Endothelial cell of umbilical vein (primary cell): ENCODE data around the gene CACNA1C. TPM values are rescaled to one million over a fixed set of nuclear protein-coding genes. Genes with fewer than 3 reads are reported as not detected.

ENCODE experiments used
- BruUV-seq: library from RNA; stranded (reverse); fragments of 400-500 nt; replicated peaks from 2 replicates; lab custom pipeline; 2021; lab: Mats Ljungman, UMichigan
- CTCF ChIA-PET: fragments of 300-600, 350-600 bp; sonication (Branson Sonifier 250); formaldehyde crosslinking; loops from one replicate; lab custom pipeline; 2021; ENCODE audit warnings: antibody characterized with exemption, inconsistent platforms; lab: Charles Lee
- POLR2A ChIA-PET: fragments of 300-600, 350-600 bp; sonication (Branson Sonifier 250); formaldehyde crosslinking; loops from one replicate; lab custom pipeline; 2021; ENCODE audit warnings: antibody characterized with exemption, inconsistent platforms; lab: Charles Lee
- DNase-seq: peaks from one replicate; pipeline ENCODE4 v3.0.0-alpha.2; 2011; ENCODE audit warnings: low read depth, low spot score
- FAIRE-seq: peaks from 2 replicates; lab custom pipeline; 2011; peaks lifted over from hg19 to GRCh38; lab: Jason Lieb, UNC
- H2AFZ ChIP-seq: 2 replicates; pipeline ENCODE4 v1.6.0; 2012; ENCODE audit warnings: low read depth, low read length, control low read depth, inconsistent platforms
- H3K27ac ChIP-seq: 2 replicates; pipeline ENCODE4 v1.5.1; 2011; ENCODE audit warnings: low read depth, mild to moderate bottlenecking, control low read depth, low read length, moderate library complexity; ENCODE audit not compliant: insufficient read depth
- H3K27me3 ChIP-seq, 2 experiments: 2 replicates each; pipeline versions ENCODE4 v1.6.0 to v1.6.1; 2011; ENCODE audit warnings: low read length in 2 of 2, mixed read lengths in 1 of 2; ENCODE audit not compliant: control insufficient read depth in 2 of 2, insufficient read depth in 2 of 2
- H3K36me3 ChIP-seq, 2 experiments: 2 replicates in 1 of 2; 3 replicates in 1 of 2; pipeline ENCODE4 v1.5.1; 2011; ENCODE audit warnings: low read length in 2 of 2, mild to moderate bottlenecking in 1 of 2, moderate library complexity in 1 of 2; ENCODE audit not compliant: control insufficient read depth in 2 of 2, insufficient read depth in 2 of 2; ENCODE audit errors: extremely low read depth in 1 of 2
- H3K4me1 ChIP-seq: 3 replicates; pipeline ENCODE4 v1.5.1; 2011; ENCODE audit warnings: mild to moderate bottlenecking, low read length; ENCODE audit not compliant: control insufficient read depth, insufficient read depth; ENCODE audit errors: extremely low read depth
- H3K4me2 ChIP-seq: 2 replicates; pipeline ENCODE4 v1.6.1; 2011; ENCODE audit warnings: low read length, control low read depth, mixed read lengths; ENCODE audit not compliant: insufficient read depth
- H3K4me3 ChIP-seq, 3 experiments: fragments of 200-600 bp in 1 of 3; sonication (generic), shearing (Covaris generic) in 1 of 3; replicated peaks in 1 of 3; 2 replicates each; pipeline ENCODE4 v1.5.1; 2011 to 2016; ENCODE audit warnings: control low read depth in 3 of 3, low read length in 3 of 3, mild to moderate bottlenecking in 2 of 3, inconsistent platforms in 1 of 3, low read depth in 1 of 3, moderate library complexity in 1 of 3; ENCODE audit not compliant: insufficient read depth in 1 of 3
- H3K79me2 ChIP-seq: 2 replicates; pipeline ENCODE4 v1.6.0; 2012; ENCODE audit warnings: low read length, inconsistent platforms; ENCODE audit not compliant: control insufficient read depth, insufficient read depth
- H3K9ac ChIP-seq: replicated peaks from 2 replicates; pipeline ENCODE3; 2011; ENCODE audit warnings: low read length, control low read depth; ENCODE audit not compliant: insufficient read depth; ENCODE audit errors: extremely low read depth
- H3K9me1 ChIP-seq: replicated peaks from 3 replicates; pipeline ENCODE4 v1.6.0; 2011; ENCODE audit warnings: mild to moderate bottlenecking, low read length; ENCODE audit not compliant: control insufficient read depth, insufficient read depth; ENCODE audit errors: extremely low read depth
- H3K9me3 ChIP-seq: replicated peaks from 2 replicates; pipeline ENCODE4 v1.5.1; 2012; ENCODE audit warnings: low read length, inconsistent platforms; ENCODE audit not compliant: control insufficient read depth, insufficient read depth
- H4K20me1 ChIP-seq: replicated peaks from 2 replicates; pipeline ENCODE3; 2011; ENCODE audit warnings: mild to moderate bottlenecking, low read length; ENCODE audit not compliant: control insufficient read depth, insufficient read depth; ENCODE audit errors: extremely low read depth
- EZH2 ChIP-seq: IDR thresholded peaks from 2 replicates; pipeline ENCODE4 v1.6.1; 2012; ENCODE audit warnings: borderline replicate concordance, low read depth, mild to moderate bottlenecking, moderate library complexity, low read length, inconsistent platforms; ENCODE audit not compliant: severe bottlenecking
- FOS ChIP-seq: IDR thresholded peaks from 2 replicates; pipeline ENCODE4 v1.6.1; 2011; ENCODE audit warnings: mild to moderate bottlenecking, low read length, moderate library complexity, borderline replicate concordance; ENCODE audit not compliant: insufficient read depth
- GATA2 ChIP-seq: IDR thresholded peaks from 2 replicates; pipeline ENCODE4 v1.7.0; 2011; ENCODE audit warnings: low read depth, mild to moderate bottlenecking, moderate library complexity, mixed read lengths, low read length; ENCODE audit not compliant: insufficient read length, insufficient read depth
- JUN ChIP-seq: IDR thresholded peaks from 2 replicates; pipeline ENCODE4 v1.6.1; 2011; ENCODE audit warnings: borderline replicate concordance, low read depth; ENCODE audit not compliant: insufficient read length, insufficient read depth
- MYC ChIP-seq: IDR thresholded peaks from one replicate; pipeline ENCODE4 v1.6.1; 2011; ENCODE audit warnings: mild to moderate bottlenecking, low read depth, low read length
- POLR2A ChIP-seq: IDR thresholded peaks from 2 replicates; pipeline ENCODE4 v1.6.1; 2012; ENCODE audit warnings: low read depth, mild to moderate bottlenecking, control low read depth, low read length
- POLR2AphosphoS5 ChIP-seq: IDR thresholded peaks from 2 replicates; pipeline ENCODE4 v1.6.1; 2012; ENCODE audit warnings: low read depth, mild to moderate bottlenecking, control low read depth, low read length, moderate library complexity; ENCODE audit not compliant: insufficient read depth
- dilution Hi-C: fragments of 300-500 bp; cut with MboI; formaldehyde crosslinking; loops from one replicate; pipeline ENCODE4 v1.15.0; 2019; ENCODE audit warnings: low sequenced_read_pairs; ENCODE audit not compliant: extremely low pct_ligation_motif_present
- intact Hi-C: fragments of 100-400 bp; cut with micrococcal nuclease; formaldehyde crosslinking; loops from one replicate; pipeline ENCODE4 v1.10.0; 2022
- polyA plus RNA-seq, 4 experiments: library from polyadenylated mRNA; depleted of rRNA in 3 of 4; stranded (reverse) in 3 of 4; unstranded in 1 of 4; fragments of >200 nt; gene quantifications; 2 replicates each; pipeline versions ENCODE4 v1.2.1 to v1.2.3, GENCODE V29; 2011 to 2012; ENCODE audit warnings: missing spikeins in 1 of 4
- total RNA-seq: library from RNA; stranded (reverse); gene quantifications from 2 replicates; pipeline ENCODE4 v1.2.3, GENCODE V29; 2021
- TF ChIP-seq, protein P1 (sequence below): IDR thresholded peaks from 2 replicates; pipeline ENCODE4 v1.6.1; 2011; ENCODE audit not compliant: insufficient read depth, insufficient read length
- TF ChIP-seq, protein P2 (sequence below), 2 donors: IDR thresholded peaks; 1 replicate in 1 of 2; 2 replicates in 1 of 2; pipeline ENCODE4 v1.5.1; 2011; ENCODE audit warnings: low read length in 2 of 2, mild to moderate bottlenecking in 2 of 2, moderate library complexity in 2 of 2, control low read depth in 1 of 2, inconsistent platforms in 1 of 2, low read depth in 1 of 2; ENCODE audit not compliant: insufficient read depth in 1 of 2; ENCODE audit errors: extremely low read depth in 1 of 2

CACNA1C gene
- total and polyA plus RNA-seq, 2 donors (not counting 3 experiments of a cell fraction or from before 2014, with no cell fraction given): not detected

DNA sequence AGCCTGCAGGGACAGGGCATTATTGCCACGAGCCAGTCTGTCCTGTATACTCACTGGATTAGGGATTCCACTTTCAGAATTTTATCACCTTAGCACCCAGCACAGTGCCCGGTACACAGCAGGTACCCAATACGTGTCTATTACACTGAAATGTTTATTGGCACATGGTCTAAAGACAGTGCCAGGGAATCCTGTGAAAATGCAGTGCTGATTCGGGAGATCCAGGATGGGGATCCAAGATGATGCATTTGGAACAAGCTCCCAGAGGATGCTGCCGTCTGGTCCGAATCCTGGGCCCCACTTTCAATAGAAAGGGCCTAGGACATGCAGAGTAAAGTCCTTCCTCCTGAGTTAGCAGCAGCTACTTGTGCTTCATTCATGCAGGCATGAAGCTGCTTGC lies 230.7 kb downstream of the CACNA1C start:
- no peak for DNase-seq
- no TSS peak for BruUV-seq
- H3K27ac ChIP-seq: no peak overlapping the region
- no peak for FAIRE-seq
- CTCF ChIA-PET: interaction anchor here (1.2 to 1.7 kb wide), 2 partner anchors 9 to 227 kb away, joined by 5 read pairs; no protein-coding TSS in a partner anchor
- intact Hi-C loops (loop anchor here (10.0 kb wide), 1 partner anchor 229 kb away; the partner anchor contains the start of gene CACNA1C), dilution Hi-C loops (no loop called here)
- H3K4me2 ChIP-seq: no peak overlapping the region
- no peaks in the 10 kb centered on the region for H4K20me1 ChIP-seq
- H2AFZ ChIP-seq: no peak overlapping the region
- no peaks in the 10 kb centered on the region for H3K9me1 ChIP-seq
- peaks cover 2 to 5% of the 10 kb centered on the region in 2 experiments for H3K27me3 ChIP-seq
- no peaks in the 10 kb centered on the region for H3K79me2 ChIP-seq
- H3K36me3 ChIP-seq: no peaks in the 10 kb centered on the region
- H3K9ac ChIP-seq: no peak overlapping the region
- H3K4me1 ChIP-seq: no peaks in the 10 kb centered on the region
- TF ChIP-seq FOS (no peak), GATA2 (no peak), EZH2 (no peak)
- TF ChIP-seq, protein P1, sequence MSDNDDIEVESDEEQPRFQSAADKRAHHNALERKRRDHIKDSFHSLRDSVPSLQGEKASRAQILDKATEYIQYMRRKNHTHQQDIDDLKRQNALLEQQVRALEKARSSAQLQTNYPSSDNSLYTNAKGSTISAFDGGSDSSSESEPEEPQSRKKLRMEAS: no peak
- no peaks in the 10 kb centered on the region for H3K9me3 ChIP-seq
- POLR2A ChIA-PET: no interaction called here
- H3K4me3 ChIP-seq: no peak overlapping the region

DNA sequence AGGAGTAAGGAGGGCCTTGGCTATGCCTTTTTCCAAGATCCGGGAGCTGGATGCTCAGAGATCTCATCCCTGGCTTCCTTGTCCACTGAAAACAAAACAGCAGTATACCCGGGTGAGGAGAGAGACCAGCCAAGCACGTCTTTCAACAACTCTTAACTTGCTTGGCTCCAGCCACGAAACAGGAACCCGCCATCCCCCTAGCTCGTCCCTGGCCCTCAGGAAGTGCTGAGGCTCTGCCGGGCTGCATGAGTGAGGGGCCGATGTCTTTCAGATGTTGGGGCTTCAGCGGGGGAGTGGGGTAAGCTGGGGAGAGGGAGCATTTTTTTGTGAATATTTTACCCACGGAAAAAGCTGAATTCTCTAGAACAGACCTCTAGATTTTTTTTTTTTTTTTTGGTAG lies 231.1 kb downstream of the CACNA1C start:
- no peak overlapping the region for H3K9ac ChIP-seq
- no TSS peak for BruUV-seq
- H3K4me1 ChIP-seq: no peaks in the 10 kb centered on the region
- no peaks in the 10 kb centered on the region for H3K79me2 ChIP-seq
- intact Hi-C loops (loop anchor here (10.0 kb wide), 1 partner anchor 229 kb away; the partner anchor contains the start of gene CACNA1C), dilution Hi-C loops (no loop called here)
- no peaks in the 10 kb centered on the region for H3K36me3 ChIP-seq
- ChIA-PET CTCF (interaction anchor here (1.0 to 1.2 kb wide), 3 partner anchors 228 to 490 kb away, joined by 3 to 5 read pairs (median 3); no protein-coding TSS in a partner anchor), POLR2A (no interaction called here)
- H2AFZ ChIP-seq: no peak overlapping the region
- TF ChIP-seq POLR2AphosphoS5 (no peak), EZH2 (no peak), JUN (no peak), GATA2 (no peak), FOS (no peak), POLR2A (no peak), MYC (no peak)
- TF ChIP-seq, protein P1: no peak
- TF ChIP-seq, protein P2, sequence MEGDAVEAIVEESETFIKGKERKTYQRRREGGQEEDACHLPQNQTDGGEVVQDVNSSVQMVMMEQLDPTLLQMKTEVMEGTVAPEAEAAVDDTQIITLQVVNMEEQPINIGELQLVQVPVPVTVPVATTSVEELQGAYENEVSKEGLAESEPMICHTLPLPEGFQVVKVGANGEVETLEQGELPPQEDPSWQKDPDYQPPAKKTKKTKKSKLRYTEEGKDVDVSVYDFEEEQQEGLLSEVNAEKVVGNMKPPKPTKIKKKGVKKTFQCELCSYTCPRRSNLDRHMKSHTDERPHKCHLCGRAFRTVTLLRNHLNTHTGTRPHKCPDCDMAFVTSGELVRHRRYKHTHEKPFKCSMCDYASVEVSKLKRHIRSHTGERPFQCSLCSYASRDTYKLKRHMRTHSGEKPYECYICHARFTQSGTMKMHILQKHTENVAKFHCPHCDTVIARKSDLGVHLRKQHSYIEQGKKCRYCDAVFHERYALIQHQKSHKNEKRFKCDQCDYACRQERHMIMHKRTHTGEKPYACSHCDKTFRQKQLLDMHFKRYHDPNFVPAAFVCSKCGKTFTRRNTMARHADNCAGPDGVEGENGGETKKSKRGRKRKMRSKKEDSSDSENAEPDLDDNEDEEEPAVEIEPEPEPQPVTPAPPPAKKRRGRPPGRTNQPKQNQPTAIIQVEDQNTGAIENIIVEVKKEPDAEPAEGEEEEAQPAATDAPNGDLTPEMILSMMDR (IDR thresholded peaks at IDR 0.05; ENCODE audit: extremely low read depth in 1 of 2, insufficient read depth in 1 of 2, low read depth in 1 of 2, low read length in 2 of 2): no peak
- H3K9me3 ChIP-seq: no peaks in the 10 kb centered on the region
- H3K27ac ChIP-seq: no peak overlapping the region
- FAIRE-seq (no peak), DNase-seq (no peak)
- H3K9me1 ChIP-seq: no peaks in the 10 kb centered on the region
- no peak overlapping the region for H3K4me3 ChIP-seq
- no peaks in the 10 kb centered on the region for H4K20me1 ChIP-seq
- H3K4me2 ChIP-seq: no peak overlapping the region
- H3K27me3 ChIP-seq: peaks cover 2 to 5% of the 10 kb centered on the region in 2 experiments
